K562 (cell line): ENCODE measurements around the gene C2CD4D. TPM values are rescaled to one million over a fixed set of nuclear protein-coding genes. Genes with fewer than 3 reads are reported as not detected.

ENCODE experiments used
- BRF1 ChIP-seq: IDR thresholded peaks from 3 replicates; pipeline ENCODE4 v1.6.1; 2011; ENCODE audit warnings: borderline replicate concordance, mild to moderate bottlenecking; ENCODE audit not compliant: insufficient read length; ENCODE audit errors: extremely low read depth
- CHCHD3 ChIP-seq: fragments of 250-450 bp; sonication (Bioruptor Pico); IDR thresholded peaks from 2 replicates; pipeline ENCODE4 v2.1.2; 2022; ENCODE audit warnings: mild to moderate bottlenecking
- GABPB2 ChIP-seq: fragments of 250-450 bp; sonication (Bioruptor Pico); conservative IDR thresholded peaks from 2 replicates; pipeline ENCODE4 v1.5.1; 2021; ENCODE audit warnings: mild to moderate bottlenecking
- GTF2F1 ChIP-seq: IDR thresholded peaks from 2 replicates; pipeline ENCODE4 v1.6.1; 2011; ENCODE audit warnings: low read depth, low read length, improper control_type of control experiment
- HDGF ChIP-seq: fragments of 450-650 bp; IDR thresholded peaks from 2 replicates; pipeline ENCODE4 v1.6.1; 2016
- LARP7 ChIP-seq: fragments of 450-650 bp; IDR thresholded peaks from 2 replicates; pipeline ENCODE4 v1.6.1; 2016
- MYBL2 ChIP-seq, 2 experiments: fragments of 450-650 bp in 1 of 2; sonication (generic) in 1 of 2; formaldehyde crosslinking in 1 of 2; IDR thresholded peaks; 2 replicates each; pipeline versions ENCODE4 v1.6.1 to v1.8.1; 2017 to 2022; ENCODE audit warnings: borderline replicate concordance in 1 of 2, inconsistent platforms in 1 of 2, low read depth in 1 of 2, mild to moderate bottlenecking in 1 of 2, missing genetic modification reagents in 1 of 2, moderate library complexity in 1 of 2
- POLR2AphosphoS5 ChIP-seq: IDR thresholded peaks from 2 replicates; pipeline ENCODE4 v1.6.1; 2011; ENCODE audit warnings: mild to moderate bottlenecking, low read depth, low read length, moderate library complexity; ENCODE audit not compliant: control insufficient read depth, insufficient read depth
- RFX7 ChIP-seq: fragments of 250-450 bp; sonication (Bioruptor Pico); IDR thresholded peaks from 2 replicates; pipeline ENCODE4 v1.5.1; 2021; ENCODE audit warnings: mild to moderate bottlenecking
- SMAD1 ChIP-seq: fragments of 150-350 bp; IDR thresholded peaks from 2 replicates; pipeline ENCODE4 v1.6.1; 2014; ENCODE audit warnings: low read length, low read depth; ENCODE audit not compliant: partially characterized antibody
- SP2 ChIP-seq: IDR thresholded peaks from 2 replicates; pipeline ENCODE4 v1.6.1; 2011; ENCODE audit warnings: mild to moderate bottlenecking, low read depth, low read length, moderate library complexity; ENCODE audit not compliant: poor library complexity, severe bottlenecking; ENCODE audit errors: extremely low read depth
- TCF3 ChIP-seq: sonication (generic); formaldehyde crosslinking; IDR thresholded peaks from 2 replicates; pipeline ENCODE4 v1.4.0; 2020; ENCODE audit warnings: mild to moderate bottlenecking, missing genetic modification reagents
- ZNF134 ChIP-seq: fragments of 250-450 bp; sonication (Bioruptor Pico); conservative IDR thresholded peaks from 2 replicates; pipeline ENCODE4 v1.4.0; 2020
- ZNF175 ChIP-seq: fragments of 200-800 bp; sonication (Bioruptor generic); IDR thresholded peaks from 2 replicates; pipeline ENCODE4 v1.6.1; 2016; ENCODE audit warnings: low read depth, mild to moderate bottlenecking, missing genetic modification characterization, missing compliant biosample characterization
- ZNF253 ChIP-seq: fragments of 250-450 bp; sonication (Bioruptor Pico); conservative IDR thresholded peaks from 2 replicates; pipeline ENCODE4 v1.6.1; 2021; ENCODE audit warnings: mild to moderate bottlenecking
- ZNF280A ChIP-seq: fragments of 450-650 bp; IDR thresholded peaks from 2 replicates; pipeline ENCODE4 v1.6.1; 2018; ENCODE audit warnings: mild to moderate bottlenecking, low read depth; ENCODE audit not compliant: partially characterized antibody
- ZNF316 ChIP-seq: fragments of 450-650 bp; IDR thresholded peaks from 2 replicates; pipeline ENCODE4 v1.6.1; 2016
- ZNF347 ChIP-seq: fragments of 450-650 bp; formaldehyde crosslinking; IDR thresholded peaks from 2 replicates; pipeline ENCODE4 v1.4.0; 2020; ENCODE audit warnings: low read depth, mild to moderate bottlenecking, moderate library complexity
- ZNF512 ChIP-seq: IDR thresholded peaks from 2 replicates; pipeline ENCODE4 v1.6.1; 2016; ENCODE audit warnings: missing genetic modification characterization, missing compliant biosample characterization
- ZNF79 ChIP-seq: fragments of 250-450 bp; sonication (Bioruptor Pico); IDR thresholded peaks from 2 replicates; pipeline ENCODE4 v1.4.0; 2020; ENCODE audit warnings: low read depth, mild to moderate bottlenecking, moderate library complexity
- polyA plus RNA-seq, 8 experiments: library from polyadenylated mRNA; depleted of rRNA in 4 of 8; stranded (reverse) in 5 of 8; unstranded in 3 of 8; fragments of >200 nt; fragmentation: Nextera tagmentation in 2 of 8; fragmentation: Illumina TruSeq in 1 of 8; extraction: Ambion mirVana in 2 of 8; extraction: Trizol in 1 of 8; gene quantifications; 2 replicates each; pipeline versions ENCODE4 v1.2.1 to v1.2.3, GENCODE V29; 2011 to 2014; ENCODE audit warnings: inconsistent platforms in 1 of 8, missing spikeins in 1 of 8
- total RNA-seq, 7 experiments: library from RNA; depleted of rRNA in 6 of 7; stranded (reverse); fragments of >200 nt in 6 of 7; fragmentation: Illumina TruSeq in 2 of 7; extraction: Trizol in 2 of 7; gene quantifications; 2 replicates each; pipeline versions ENCODE4 v1.2.1 to v1.2.3, GENCODE V29; 2011 to 2021; ENCODE audit warnings: low replicate concordance in 1 of 7
- TF ChIP-seq, protein P1 (sequence below): sonication (generic); formaldehyde crosslinking; IDR thresholded peaks from 2 replicates; pipeline ENCODE4 v1.8.0; 2022; ENCODE audit warnings: mild to moderate bottlenecking, missing genetic modification reagents, borderline replicate concordance
- TF ChIP-seq, protein P2 (sequence below): fragments of 450-650 bp; IDR thresholded peaks from 2 replicates; pipeline ENCODE4 v1.6.1; 2016

Gene C2CD4D
- total and polyA plus RNA-seq, 9 of the 15 experiments (the other 6 are each of a cell fraction or from before 2014, with no cell fraction given) = not detected

GRCh38 chr1:151790071-151790939, 49.3 kb downstream of the C2CD4D start, which contains the start of gene TDRKH (continued):
- no peak for TF ChIP-seq ZNF280A
- TF ChIP-seq, protein P1, sequence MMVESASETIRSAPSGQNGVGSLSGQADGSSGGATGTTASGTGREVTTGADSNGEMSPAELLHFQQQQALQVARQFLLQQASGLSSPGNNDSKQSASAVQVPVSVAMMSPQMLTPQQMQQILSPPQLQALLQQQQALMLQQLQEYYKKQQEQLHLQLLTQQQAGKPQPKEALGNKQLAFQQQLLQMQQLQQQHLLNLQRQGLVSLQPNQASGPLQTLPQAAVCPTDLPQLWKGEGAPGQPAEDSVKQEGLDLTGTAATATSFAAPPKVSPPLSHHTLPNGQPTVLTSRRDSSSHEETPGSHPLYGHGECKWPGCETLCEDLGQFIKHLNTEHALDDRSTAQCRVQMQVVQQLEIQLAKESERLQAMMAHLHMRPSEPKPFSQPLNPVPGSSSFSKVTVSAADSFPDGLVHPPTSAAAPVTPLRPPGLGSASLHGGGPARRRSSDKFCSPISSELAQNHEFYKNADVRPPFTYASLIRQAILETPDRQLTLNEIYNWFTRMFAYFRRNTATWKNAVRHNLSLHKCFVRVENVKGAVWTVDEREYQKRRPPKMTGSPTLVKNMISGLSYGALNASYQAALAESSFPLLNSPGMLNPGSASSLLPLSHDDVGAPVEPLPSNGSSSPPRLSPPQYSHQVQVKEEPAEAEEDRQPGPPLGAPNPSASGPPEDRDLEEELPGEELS (CRISPR knock-in tag) = no peak
- TF ChIP-seq ZNF134 (CRISPR knock-in tag) = no peak
- TF ChIP-seq MYBL2 (IDR thresholded peaks at IDR 0.05; ENCODE audit: low read depth) = no peak; the same call in 1 of the 2 replicates
- no peak for TF ChIP-seq MYBL2 (CRISPR knock-in tag; IDR thresholded peaks at IDR 0.05; ENCODE audit: borderline replicate concordance)
- no peak for TF ChIP-seq POLR2AphosphoS5
- peak; percentile 98 for TF ChIP-seq SMAD1
- no peak for TF ChIP-seq CHCHD3 (CRISPR knock-in tag)
- TF ChIP-seq GABPB2 (CRISPR knock-in tag) = no peak
- no peak for TF ChIP-seq ZNF253 (CRISPR knock-in tag)
- TF ChIP-seq HDGF = no peak
- TF ChIP-seq BRF1 = no peak
- peak; percentile 29; the same call in 1 of the 2 replicates for TF ChIP-seq TCF3 (CRISPR knock-in tag)
- TF ChIP-seq SP2 = peak; percentile 90
- TF ChIP-seq ZNF512 (tag) = no peak
- peak; percentile 73; the same call in 1 of the 2 replicates for TF ChIP-seq LARP7
- no peak for TF ChIP-seq RFX7 (CRISPR knock-in tag)
- TF ChIP-seq GTF2F1 = no peak
- TF ChIP-seq, protein P2, sequence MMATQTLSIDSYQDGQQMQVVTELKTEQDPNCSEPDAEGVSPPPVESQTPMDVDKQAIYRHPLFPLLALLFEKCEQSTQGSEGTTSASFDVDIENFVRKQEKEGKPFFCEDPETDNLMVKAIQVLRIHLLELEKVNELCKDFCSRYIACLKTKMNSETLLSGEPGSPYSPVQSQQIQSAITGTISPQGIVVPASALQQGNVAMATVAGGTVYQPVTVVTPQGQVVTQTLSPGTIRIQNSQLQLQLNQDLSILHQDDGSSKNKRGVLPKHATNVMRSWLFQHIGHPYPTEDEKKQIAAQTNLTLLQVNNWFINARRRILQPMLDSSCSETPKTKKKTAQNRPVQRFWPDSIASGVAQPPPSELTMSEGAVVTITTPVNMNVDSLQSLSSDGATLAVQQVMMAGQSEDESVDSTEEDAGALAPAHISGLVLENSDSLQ = peak; percentile 100
- TF ChIP-seq ZNF175 (CRISPR knock-in tag) = peak; percentile 85; the same call in 1 of the 2 replicates
- TF ChIP-seq ZNF347 (CRISPR knock-in tag) = no peak
- no peak for TF ChIP-seq ZNF79 (CRISPR knock-in tag)
- no peak for TF ChIP-seq ZNF316
